Testis (tissue), 3 donors: Measurements from ENCODE around the gene FRMD4B. TPM values are rescaled to one million over a fixed set of nuclear protein-coding genes. Genes with fewer than 3 reads are reported as not detected.

ENCODE experiments used
- DNase-seq: peaks from one replicate; pipeline ENCODE4 v3.0.0-alpha.2; 2019
- H3K27ac ChIP-seq, 2 donors: fragments of 200-600 bp; sonication (generic); one replicate each; pipeline ENCODE4 v1.5.1; 2019
- H3K27me3 ChIP-seq: fragments of 200-600 bp; sonication (generic); one replicate; pipeline ENCODE4 v1.5.1; 2019
- H3K36me3 ChIP-seq: fragments of 200-600 bp; sonication (generic); one replicate; pipeline ENCODE4 v1.5.1; 2017; ENCODE audit warnings: low read depth; ENCODE audit errors: missing control alignments
- H3K4me1 ChIP-seq: fragments of 200-600 bp; sonication (generic); one replicate; pipeline ENCODE4 v1.5.1; 2019
- H3K4me3 ChIP-seq, 2 donors: fragments of 200-600 bp; sonication (generic); one replicate each; pipeline ENCODE4 v1.5.1; 2017 to 2019
- H3K9me3 ChIP-seq: fragments of 200-600 bp; sonication (generic); one replicate; pipeline ENCODE4 v1.5.1; 2017
- POLR2A ChIP-seq: fragments of 450-650 bp; IDR thresholded peaks from one replicate; pipeline ENCODE4 v1.6.1; 2017; ENCODE audit warnings: antibody characterized with exemption, mild to moderate bottlenecking, moderate library complexity
- WGBS, 2 donors: methylation state at CpG; one replicate each; pipeline ENCODE4 v1.1.5; 2018; 5-methylcytosine and 5-hydroxymethylcytosine counted together
- intact Hi-C: fragments of 100-400 bp; cut with DNase I; formaldehyde crosslinking; loops from one replicate; pipeline ENCODE4 v1.15.1; 2023; ENCODE audit warnings: low total_unique reads
- polyA plus RNA-seq: library from polyadenylated mRNA; stranded (reverse); fragments of 350-450 nt; fragmentation: Illumina TruSeq; extraction: RNeasy Lipid Tissue Mini Kit (QIAGEN cat#74804); gene quantifications from one replicate; pipeline ENCODE4 v1.2.3, GENCODE V29; 2014; ENCODE audit warnings: low read depth, low replicate concordance; ENCODE audit not compliant: insufficient read depth
- total RNA-seq, 2 donors: library from RNA; depleted of rRNA; stranded (reverse); fragments of >200 nt; gene quantifications; one replicate each; pipeline ENCODE4 v1.2.3, GENCODE V29; 2016
- TF ChIP-seq, protein P1 (sequence below), 3 experiments: fragments of 450-650 bp in 2 of 3; fragments of 200-600 bp in 1 of 3; sonication (generic) in 1 of 3; IDR thresholded peaks; one replicate each; pipeline ENCODE4 v1.5.1; 2016 to 2019; ENCODE audit warnings: antibody characterized with exemption in 3 of 3, mild to moderate bottlenecking in 2 of 3, moderate library complexity in 1 of 3

The FRMD4B gene
- total and polyA plus RNA-seq, 3 donors from 2014 or later = 10.2 to 17.8 (median 13.7) TPM

DNA sequence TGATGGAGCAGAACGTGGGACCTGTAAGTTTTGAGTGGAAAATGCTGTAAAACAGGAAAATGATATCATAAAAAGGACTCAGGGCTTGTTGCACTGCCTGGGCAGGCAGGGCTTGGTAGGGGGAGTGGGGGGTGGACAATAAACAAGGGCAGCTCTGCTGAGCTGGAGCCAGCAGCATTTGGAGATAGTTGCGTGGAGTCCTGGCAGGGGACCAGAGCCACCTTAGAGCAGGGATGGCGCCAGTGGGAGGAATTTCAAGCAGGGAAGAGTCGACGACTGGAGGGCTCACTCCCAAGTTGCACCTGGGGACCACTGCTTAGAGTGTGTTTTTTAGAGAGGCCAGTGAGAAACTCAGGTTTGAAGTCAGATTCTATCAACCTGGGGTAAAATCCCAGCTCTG, 22.7 kb upstream of the FRMD4B start:
- 58 to 68% methylated on average over 5 of the region's 5 CpGs for WGBS, 2 donors
- Histone ChIP-seq H3K4me1 (no peaks in the 10 kb centered on the region), H3K9me3 (no peaks in the 10 kb centered on the region), H3K27ac (no peak overlapping the region), H3K27me3 (no peaks in the 10 kb centered on the region), H3K4me3 (no peak overlapping the region), H3K36me3 (no peaks in the 10 kb centered on the region)
- intact Hi-C loops = no loop called here
- no peak for DNase-seq
- no peak for TF ChIP-seq POLR2A
- TF ChIP-seq, protein P1, sequence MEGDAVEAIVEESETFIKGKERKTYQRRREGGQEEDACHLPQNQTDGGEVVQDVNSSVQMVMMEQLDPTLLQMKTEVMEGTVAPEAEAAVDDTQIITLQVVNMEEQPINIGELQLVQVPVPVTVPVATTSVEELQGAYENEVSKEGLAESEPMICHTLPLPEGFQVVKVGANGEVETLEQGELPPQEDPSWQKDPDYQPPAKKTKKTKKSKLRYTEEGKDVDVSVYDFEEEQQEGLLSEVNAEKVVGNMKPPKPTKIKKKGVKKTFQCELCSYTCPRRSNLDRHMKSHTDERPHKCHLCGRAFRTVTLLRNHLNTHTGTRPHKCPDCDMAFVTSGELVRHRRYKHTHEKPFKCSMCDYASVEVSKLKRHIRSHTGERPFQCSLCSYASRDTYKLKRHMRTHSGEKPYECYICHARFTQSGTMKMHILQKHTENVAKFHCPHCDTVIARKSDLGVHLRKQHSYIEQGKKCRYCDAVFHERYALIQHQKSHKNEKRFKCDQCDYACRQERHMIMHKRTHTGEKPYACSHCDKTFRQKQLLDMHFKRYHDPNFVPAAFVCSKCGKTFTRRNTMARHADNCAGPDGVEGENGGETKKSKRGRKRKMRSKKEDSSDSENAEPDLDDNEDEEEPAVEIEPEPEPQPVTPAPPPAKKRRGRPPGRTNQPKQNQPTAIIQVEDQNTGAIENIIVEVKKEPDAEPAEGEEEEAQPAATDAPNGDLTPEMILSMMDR (IDR thresholded peaks at IDR 0.05) = no peak

DNA sequence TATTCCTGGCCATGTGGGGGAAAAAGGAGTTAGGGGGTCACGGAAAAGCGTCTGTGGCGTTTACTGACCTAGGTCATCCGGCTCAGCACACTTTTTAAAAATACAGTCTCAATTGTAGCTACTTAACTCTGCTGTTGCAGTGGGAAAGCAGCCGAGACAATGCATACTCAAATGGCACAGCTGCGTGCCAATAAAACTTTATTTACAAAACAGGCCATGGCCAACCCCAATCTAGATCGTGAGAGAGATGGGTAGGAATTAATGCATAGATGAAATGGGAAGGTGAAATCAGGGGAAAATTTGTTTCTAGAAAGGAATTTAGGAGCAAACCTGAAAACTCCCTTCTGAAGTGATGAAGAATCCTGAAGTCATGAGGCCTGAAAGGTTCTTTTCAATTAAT, 22.0 kb upstream of the FRMD4B start:
- Histone ChIP-seq H3K36me3 (no peaks in the 10 kb centered on the region), H3K4me1 (no peaks in the 10 kb centered on the region), H3K9me3 (no peaks in the 10 kb centered on the region), H3K4me3 (no peak overlapping the region), H3K27me3 (no peaks in the 10 kb centered on the region), H3K27ac (no peak overlapping the region)
- WGBS, 2 donors = 77 to 82% methylated on average over 7 of the region's 7 CpGs
- no peak for TF ChIP-seq POLR2A
- TF ChIP-seq, protein P1 (IDR thresholded peaks at IDR 0.05) = no peak
- DNase-seq = no peak
- intact Hi-C loops = no loop called here

DNA sequence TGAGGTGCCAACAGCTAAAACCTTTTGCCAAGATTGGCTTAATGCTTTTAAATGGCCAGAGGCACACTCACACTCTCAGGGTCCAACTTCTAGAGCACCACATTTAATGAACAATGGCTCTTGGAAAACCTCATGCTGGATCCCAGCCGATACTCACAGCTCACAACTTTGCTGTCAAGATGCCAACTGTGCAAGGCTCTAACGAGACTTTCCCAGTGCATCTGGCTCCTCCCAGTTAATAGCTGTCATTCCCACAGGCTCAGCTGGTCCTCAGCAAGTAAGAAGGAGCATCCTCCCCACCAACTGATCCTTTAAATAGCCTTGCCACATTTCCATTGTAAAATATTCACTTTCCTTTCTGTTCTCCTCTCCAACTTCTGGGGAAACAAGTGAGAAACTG, 20.3 kb upstream of the FRMD4B start:
- no peaks in the 10 kb centered on the region for H3K4me1 ChIP-seq
- no peaks in the 10 kb centered on the region for H3K9me3 ChIP-seq
- no peak for DNase-seq
- H3K27ac ChIP-seq = no peak overlapping the region
- 41 to 43% methylated on average over 2 of the region's 2 CpGs for WGBS, 2 donors
- H3K4me3 ChIP-seq = no peak overlapping the region
- intact Hi-C loops = no loop called here
- no peaks in the 10 kb centered on the region for H3K36me3 ChIP-seq
- no peaks in the 10 kb centered on the region for H3K27me3 ChIP-seq
- no peak for TF ChIP-seq POLR2A
- TF ChIP-seq, protein P1 (IDR thresholded peaks at IDR 0.05) = no peak

DNA sequence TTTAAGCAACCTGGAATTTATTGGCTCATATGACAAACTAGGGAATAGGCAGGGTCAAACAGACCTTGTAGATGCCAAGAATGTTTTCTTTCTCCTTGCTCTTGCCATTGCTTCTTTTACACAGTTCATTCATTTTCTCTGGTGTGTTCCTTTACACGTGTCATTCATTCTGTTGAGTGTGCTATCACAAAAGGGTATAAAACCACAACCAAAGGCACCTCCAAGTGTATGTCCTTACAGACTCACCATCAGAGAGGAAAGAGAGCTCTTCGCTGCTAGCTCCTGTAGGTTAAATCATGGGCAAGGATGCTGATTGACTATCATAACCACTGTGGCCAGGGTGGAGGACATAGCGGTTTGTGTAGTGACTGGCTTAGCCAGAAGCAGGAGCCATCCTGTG, 19.2 kb upstream of the FRMD4B start:
- DNase-seq = no peak
- Histone ChIP-seq H3K27me3 (no peaks in the 10 kb centered on the region), H3K4me3 (no peak overlapping the region), H3K9me3 (no peaks in the 10 kb centered on the region), H3K27ac (no peak overlapping the region), H3K4me1 (no peaks in the 10 kb centered on the region), H3K36me3 (no peaks in the 10 kb centered on the region)
- 78 to 99% methylated on average over 3 of the region's 3 CpGs for WGBS, 2 donors
- TF ChIP-seq, protein P1 (IDR thresholded peaks at IDR 0.05) = no peak
- TF ChIP-seq POLR2A = no peak
- intact Hi-C loops = no loop called here

DNA sequence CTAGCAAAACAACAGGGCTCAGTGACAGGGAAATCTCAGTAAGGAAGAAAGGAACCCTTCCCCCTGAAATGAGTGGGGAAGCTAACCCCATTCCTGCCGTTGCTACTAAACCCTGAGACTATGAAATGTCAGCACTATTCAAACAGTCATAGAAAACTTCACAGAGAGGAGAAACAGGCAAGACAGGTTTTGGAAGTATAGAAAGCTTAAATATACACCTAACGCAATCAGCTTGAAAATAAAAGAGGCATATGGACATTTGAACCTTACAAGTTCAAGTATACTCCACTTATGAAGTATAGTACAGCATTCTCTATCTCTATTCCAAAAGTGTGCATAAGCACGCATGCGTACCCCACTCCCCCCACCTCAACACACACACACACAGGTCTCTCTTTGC, 17.6 kb upstream of the FRMD4B start:
- TF ChIP-seq, protein P1 (IDR thresholded peaks at IDR 0.05) = no peak
- no peak for TF ChIP-seq POLR2A
- H3K36me3 ChIP-seq = no peaks in the 10 kb centered on the region
- no peaks in the 10 kb centered on the region for H3K4me1 ChIP-seq
- no peaks in the 10 kb centered on the region for H3K9me3 ChIP-seq
- H3K4me3 ChIP-seq = no peak overlapping the region
- no peak for DNase-seq
- intact Hi-C loops = no loop called here
- 88 to 89% methylated on average over 4 of the region's 4 CpGs for WGBS, 2 donors
- H3K27me3 ChIP-seq = no peaks in the 10 kb centered on the region
- H3K27ac ChIP-seq = no peak overlapping the region
